Left hindlimb (tissue), 1 donor: ENCODE data around the gene COL23A1.
"Not testable (repeated sequence)": the region's sequence is repeated elsewhere in the genome, so short reads cannot be mapped to it uniquely, and the experiment has no call there.

Experiments used
- DNase-seq: peaks from one replicate; pipeline ENCODE4 v3.0.0-alpha.2; 2018

COL23A1 gene

GRCh38 chr5:178248750-178249149 lies 341.4 kb downstream of the COL23A1 start:
- DNase-seq = no peak

- DNase-seq = no peak
Observed at GRCh38 chr5:178247481-178248456, 342.4 kb downstream of the COL23A1 start.

- no peak for DNase-seq
Observed at GRCh38 chr5:178246624-178247279, 343.4 kb downstream of the COL23A1 start.

- DNase-seq = no peak
Observed at GRCh38 chr5:178245389-178245788, 344.8 kb downstream of the COL23A1 start.

- DNase-seq = no peak
Observed at GRCh38 chr5:178244576-178244975, 345.6 kb downstream of the COL23A1 start.

GRCh38 chr5:178242416-178242815 lies 347.8 kb downstream of the COL23A1 start:
- DNase-seq = no peak

- DNase-seq = no peak
Observed at GRCh38 chr5:178241688-178242231, 348.4 kb downstream of the COL23A1 start.

- no peak for DNase-seq
Observed at GRCh38 chr5:178241231-178241663, 348.9 kb downstream of the COL23A1 start.

- no peak for DNase-seq
Observed at GRCh38 chr5:178240766-178241165, 349.4 kb downstream of the COL23A1 start.

GRCh38 chr5:178240341-178240741 lies 349.9 kb downstream of the COL23A1 start:
- no peak for DNase-seq

GRCh38 chr5:178239626-178240301 lies 350.4 kb downstream of the COL23A1 start:
- DNase-seq = not testable (repeated sequence)

- DNase-seq = no peak
Observed at GRCh38 chr5:178238711-178239592, 351.2 kb downstream of the COL23A1 start.

- no peak for DNase-seq
Observed at GRCh38 chr5:178238313-178238635, 351.9 kb downstream of the COL23A1 start.

GRCh38 chr5:178237431-178238312 lies 352.5 kb downstream of the COL23A1 start:
- no peak for DNase-seq

- DNase-seq = no peak
Observed at GRCh38 chr5:178236679-178237078, 353.5 kb downstream of the COL23A1 start.

- no peak for DNase-seq
Observed at GRCh38 chr5:178236126-178236525, 354.1 kb downstream of the COL23A1 start.

GRCh38 chr5:178235588-178235974 lies 354.6 kb downstream of the COL23A1 start:
- no peak for DNase-seq

GRCh38 chr5:178234750-178235587 lies 355.2 kb downstream of the COL23A1 start:
- DNase-seq = peak; percentile 79

- no peak for DNase-seq
Observed at GRCh38 chr5:178234121-178234749, 356.0 kb downstream of the COL23A1 start.
